Stimulated activated effector memory CD8-positive, alpha-beta T cell treated with anti-CD3 and anti-CD28 coated beads, Interleukin-12 subunit alpha, Interleukin-12 subunit beta, amount 100 ng/mL, for 72 hours (primary cell): ENCODE results near the gene CDCA3.

Experiments
- ATAC-seq: fragments of 150-1000 bp; cut with Tn5 transposase; 2 replicates; pipeline ENCODE4 v1.10.0; 2021
- DNase-seq, 2 donors: peaks; one replicate each; pipeline ENCODE4 v3.0.0; 2021 to 2022; ENCODE audit warnings: low spot score in 2 of 2
- H3K27ac Mint-ChIP-seq: one replicate; pipeline ENCODE4 v1.8.0; 2022; ENCODE audit warnings: mild to moderate bottlenecking, mixed read lengths
- H3K36me3 Mint-ChIP-seq: one replicate; pipeline ENCODE4 v1.8.0; 2022; ENCODE audit warnings: mild to moderate bottlenecking, mixed read lengths
- H3K4me1 Mint-ChIP-seq: one replicate; pipeline ENCODE4 v1.8.0; 2022; ENCODE audit warnings: mixed read lengths
- H3K4me3 Mint-ChIP-seq: one replicate; pipeline ENCODE4 v1.8.0; 2022; ENCODE audit warnings: mild to moderate bottlenecking, mixed read lengths
- H3K9me3 Mint-ChIP-seq: one replicate; pipeline ENCODE4 v1.8.0; 2022; ENCODE audit warnings: mixed read lengths

The CDCA3 gene

DNA sequence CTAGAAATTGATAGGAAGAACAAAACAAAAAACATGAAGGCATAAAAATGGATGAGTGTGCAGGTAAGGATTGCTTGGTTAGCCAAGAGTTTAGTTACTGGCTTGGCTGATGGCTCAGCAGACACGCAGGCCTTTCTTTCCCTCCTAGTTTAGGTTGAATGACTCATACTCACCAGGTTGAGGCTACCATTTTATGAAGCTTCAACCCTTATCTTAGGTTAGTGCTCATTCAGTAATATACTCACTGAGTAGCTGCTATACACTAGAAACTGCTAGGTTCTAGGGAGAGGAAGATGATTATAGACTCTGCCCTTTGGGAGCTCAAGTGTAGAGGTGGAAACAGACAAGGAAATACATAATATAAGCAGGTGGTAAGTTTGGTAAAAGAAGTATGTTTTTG lies 16.8 kb downstream of the CDCA3 start:
- Mint-ChIP-seq H3K4me3 (no peak overlapping the region), H3K36me3 (peaks cover 5% of the 10 kb centered on the region), H3K9me3 (no peaks in the 10 kb centered on the region), H3K4me1 (peaks cover 23% of the 10 kb centered on the region), H3K27ac (no peak overlapping the region)
- no peak for DNase-seq
- peak; percentile 36 for ATAC-seq

DNA sequence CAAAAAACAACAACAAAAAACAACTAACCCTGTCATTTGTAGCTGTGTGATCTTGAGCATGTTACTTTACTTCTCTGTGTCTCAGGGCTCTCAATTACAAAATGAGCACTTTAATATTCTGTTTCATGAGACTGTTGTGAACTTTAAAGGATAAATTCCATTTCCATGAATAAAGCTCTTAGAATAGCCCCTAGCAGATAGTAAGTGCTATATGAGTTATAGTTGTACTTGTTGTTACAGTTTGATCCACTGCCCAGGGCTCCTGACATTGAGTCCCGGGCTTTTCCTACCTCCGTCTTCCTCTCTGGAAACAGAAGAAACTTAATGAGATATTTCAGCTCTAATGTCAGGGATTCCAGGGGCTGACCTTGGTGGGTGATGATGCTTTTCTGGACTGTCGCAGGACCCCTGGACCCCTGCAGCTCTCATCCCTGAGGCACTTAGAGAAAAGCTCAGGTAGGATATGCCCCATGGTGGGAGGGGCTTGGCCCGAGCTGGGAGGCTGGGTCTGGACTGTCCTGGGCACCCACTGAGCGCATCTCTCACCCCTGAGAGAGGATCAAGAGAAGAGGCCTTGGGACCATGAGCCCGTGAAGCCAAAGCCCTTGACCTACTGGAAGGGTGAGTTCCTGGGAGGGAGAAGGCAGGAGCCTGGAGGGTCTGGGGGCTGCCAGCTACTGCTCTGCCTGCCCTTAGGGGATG lies 17.7 kb downstream of the CDCA3 start:
- H3K9me3 Mint-ChIP-seq, result no peaks in the 10 kb centered on the region
- DNase-seq, result no peak
- H3K4me1 Mint-ChIP-seq, result peaks cover 30% of the 10 kb centered on the region
- peaks cover 9% of the 10 kb centered on the region for H3K36me3 Mint-ChIP-seq
- no peak overlapping the region for H3K27ac Mint-ChIP-seq
- H3K4me3 Mint-ChIP-seq, result no peak overlapping the region
- ATAC-seq, result no peak

DNA sequence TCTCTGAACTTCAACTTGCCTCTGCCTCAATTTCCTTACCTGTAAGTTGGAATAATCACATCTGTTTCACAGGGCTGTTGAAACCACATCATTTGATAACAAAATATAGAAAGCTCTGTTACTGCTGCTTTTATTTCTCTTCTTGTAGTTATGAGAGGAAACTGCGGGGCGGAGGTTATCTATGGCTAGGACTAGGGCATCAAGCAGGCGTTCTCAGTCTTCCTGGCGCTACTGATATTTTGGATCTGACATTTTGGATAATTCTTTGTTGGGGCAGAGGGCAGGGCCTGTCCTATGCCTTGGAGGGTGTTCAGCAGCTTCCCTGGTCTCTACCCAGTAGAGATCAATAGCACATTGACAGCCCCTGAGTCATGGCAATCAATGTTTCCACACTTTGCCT lies 19.0 kb downstream of the CDCA3 start:
- peak overlapping the region; percentile 56 for H3K27ac Mint-ChIP-seq
- ATAC-seq (no peak), DNase-seq (no peak)
- no peak overlapping the region for H3K4me3 Mint-ChIP-seq
- H3K36me3 Mint-ChIP-seq, result peaks cover 9% of the 10 kb centered on the region
- H3K9me3 Mint-ChIP-seq, result no peaks in the 10 kb centered on the region
- peaks cover 42% of the 10 kb centered on the region for H3K4me1 Mint-ChIP-seq

DNA sequence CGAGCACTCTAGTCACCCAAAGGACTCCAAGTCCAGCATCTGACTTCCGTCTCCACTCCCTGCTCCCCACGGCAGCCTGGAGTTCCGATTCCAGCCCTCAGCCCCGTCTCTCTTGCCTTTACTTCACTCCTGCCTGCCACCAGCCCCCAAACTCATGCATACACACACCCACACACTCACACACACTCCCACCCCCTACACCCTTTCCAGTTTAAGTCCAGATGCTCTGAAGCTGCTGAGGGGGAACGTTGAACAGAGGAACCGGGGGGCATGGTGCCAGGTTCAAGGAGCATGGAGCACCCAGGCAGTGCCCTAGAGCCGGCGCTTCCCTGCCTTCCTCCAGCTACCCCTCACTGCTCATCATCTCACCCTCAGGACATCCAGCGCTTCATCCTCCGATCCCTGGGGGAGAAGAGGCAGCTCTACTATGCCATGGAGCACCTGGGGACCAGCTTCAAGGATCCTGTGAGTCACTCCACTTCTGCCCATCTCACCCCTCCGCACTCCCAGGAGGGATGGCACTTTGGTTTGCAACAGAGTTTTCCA lies 19.6 kb downstream of the CDCA3 start:
- peaks cover 48% of the 10 kb centered on the region for H3K4me1 Mint-ChIP-seq
- peak overlapping the region; percentile 56 for H3K27ac Mint-ChIP-seq
- DNase-seq (no peak), ATAC-seq (no peak)
- no peak overlapping the region for H3K4me3 Mint-ChIP-seq
- no peaks in the 10 kb centered on the region for H3K9me3 Mint-ChIP-seq
- peaks cover 9% of the 10 kb centered on the region for H3K36me3 Mint-ChIP-seq

DNA sequence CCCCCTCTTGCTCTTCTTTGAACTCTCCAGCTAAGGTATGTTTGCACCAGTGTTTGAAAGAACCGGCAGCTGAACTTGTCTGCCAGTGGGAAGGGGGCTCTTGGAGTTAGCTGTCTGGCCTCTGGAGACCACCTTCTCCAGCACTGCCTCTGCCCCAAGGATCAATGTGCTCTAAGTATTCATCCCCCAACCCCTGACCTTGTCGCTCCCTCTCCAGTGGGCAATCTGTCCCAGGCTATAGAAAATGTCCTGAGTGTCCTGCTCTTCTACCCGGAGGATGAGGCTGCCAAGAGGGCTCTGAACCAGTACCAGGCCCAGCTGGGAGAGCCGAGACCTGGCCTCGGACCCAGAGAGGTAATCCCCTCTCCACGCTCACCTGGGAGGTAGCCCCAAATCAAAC lies 20.1 kb downstream of the CDCA3 start:
- Mint-ChIP-seq H3K36me3 (peaks cover 9% of the 10 kb centered on the region), H3K9me3 (no peaks in the 10 kb centered on the region), H3K4me1 (peaks cover 48% of the 10 kb centered on the region), H3K4me3 (no peak overlapping the region), H3K27ac (no peak overlapping the region)
- DNase-seq (no peak), ATAC-seq (no peak)

DNA sequence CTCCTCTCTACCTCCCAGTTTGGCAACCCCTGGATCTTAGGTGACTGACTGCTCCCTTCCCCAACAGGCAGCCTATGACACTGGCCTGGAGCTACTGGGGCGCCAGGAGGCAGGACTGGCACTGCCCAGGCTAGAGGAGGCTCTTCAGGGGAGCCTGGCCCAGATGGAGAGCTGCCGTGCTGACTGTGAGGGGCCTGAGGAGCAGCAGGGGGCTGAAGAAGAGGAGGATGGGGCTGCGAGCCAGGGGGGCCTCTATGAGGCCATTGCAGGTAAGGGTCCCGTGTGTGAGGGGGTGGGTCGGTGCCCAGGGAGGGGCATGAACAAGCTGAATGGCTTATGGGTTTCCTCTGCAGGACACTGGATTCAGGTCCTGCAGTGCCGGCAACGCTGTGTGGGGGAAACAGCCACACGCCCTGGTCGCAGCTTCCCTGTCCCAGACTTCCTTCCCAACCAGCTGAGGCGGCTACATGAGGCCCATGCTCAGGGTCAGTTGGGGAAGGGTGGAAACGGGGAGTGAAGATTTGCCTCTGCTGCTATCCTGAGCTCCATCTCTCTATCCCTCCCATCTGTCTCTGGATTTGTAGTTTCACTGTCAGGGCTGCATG lies 20.7 kb downstream of the CDCA3 start:
- peaks cover 9% of the 10 kb centered on the region for H3K36me3 Mint-ChIP-seq
- ATAC-seq, result no peak

DNA sequence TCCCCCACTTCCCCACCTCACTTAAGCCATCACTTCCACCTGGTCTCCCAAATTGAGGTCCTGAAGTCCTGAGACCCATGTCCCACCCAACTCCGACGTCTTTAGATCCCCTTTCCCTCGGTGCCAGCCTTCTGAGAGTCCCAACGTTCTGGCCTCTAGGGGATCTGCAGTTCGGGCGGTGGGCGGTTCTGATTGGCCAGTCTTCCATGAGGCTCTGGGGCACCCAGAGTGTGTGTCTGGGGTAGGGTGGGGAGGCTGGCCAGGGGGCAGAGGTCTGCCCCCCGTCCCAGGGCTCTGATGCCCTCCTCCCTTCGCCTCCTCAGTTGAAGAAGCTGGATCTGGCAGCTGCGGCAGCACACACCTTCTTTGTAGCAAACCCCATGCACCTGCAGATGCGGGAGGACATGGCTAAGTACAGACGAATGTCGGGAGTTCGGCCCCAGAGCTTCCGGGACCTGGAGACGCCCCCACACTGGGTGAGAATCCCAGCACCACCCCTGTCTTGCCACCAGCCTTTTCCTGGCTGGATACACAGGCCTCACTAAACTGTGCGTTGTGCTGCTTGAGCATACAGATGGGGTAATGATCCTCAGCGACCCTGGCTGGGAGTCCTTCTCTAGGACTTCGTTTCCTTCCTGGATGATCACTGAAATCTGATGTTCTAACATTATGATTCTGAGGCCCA lies 21.4 kb downstream of the CDCA3 start:
- Mint-ChIP-seq H3K27ac (peak overlapping the region; percentile 92), H3K4me1 (peaks cover 49% of the 10 kb centered on the region), H3K36me3 (peaks cover 9% of the 10 kb centered on the region), H3K9me3 (no peaks in the 10 kb centered on the region), H3K4me3 (peak overlapping the region; percentile 91)
- DNase-seq (no peak), ATAC-seq (no peak)

More for the DNA sequence above, 20.7 kb downstream of the CDCA3 start:
- peaks cover 47% of the 10 kb centered on the region for H3K4me1 Mint-ChIP-seq
- H3K27ac Mint-ChIP-seq, result no peak overlapping the region
- DNase-seq, result no peak
- H3K4me3 Mint-ChIP-seq, result peak overlapping the region; percentile 91
- H3K9me3 Mint-ChIP-seq, result no peaks in the 10 kb centered on the region

DNA sequence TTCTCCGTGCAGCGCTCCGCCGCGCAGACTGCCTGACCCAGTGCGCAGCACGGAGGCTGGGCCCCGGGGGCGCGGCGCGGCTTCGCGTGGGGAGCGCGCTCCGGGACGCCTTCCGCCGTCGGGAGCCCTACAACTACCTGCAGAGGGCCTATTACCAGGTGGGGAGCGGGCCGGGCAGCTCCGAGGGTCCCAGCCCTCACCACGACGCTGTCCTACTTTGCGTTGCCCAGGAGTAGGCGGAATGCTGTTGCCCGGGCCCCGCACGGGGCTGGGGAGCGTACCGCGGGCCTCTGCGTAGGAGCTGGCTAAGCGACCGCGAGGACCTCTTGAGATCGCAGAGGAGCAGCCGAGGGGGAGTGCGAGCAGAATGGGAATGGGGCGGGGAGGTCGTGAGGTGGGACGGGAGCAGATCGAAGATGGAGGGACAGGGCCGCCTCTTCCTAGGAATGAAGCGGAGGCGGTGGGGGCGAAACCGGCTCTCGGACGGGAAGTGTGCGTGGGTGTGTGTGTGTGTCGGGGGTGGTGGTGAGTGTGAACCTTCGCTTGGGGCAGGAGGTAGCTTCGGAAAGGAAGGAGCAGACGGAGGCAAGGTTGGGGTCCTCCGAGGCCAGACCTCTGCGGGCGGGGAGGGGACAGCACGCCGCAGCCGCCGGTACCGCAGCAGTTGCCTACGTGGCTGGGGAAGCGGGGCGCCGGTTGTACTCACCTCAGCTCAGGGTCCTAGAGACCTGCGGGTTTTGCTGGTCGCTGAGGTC lies 22.1 kb downstream of the CDCA3 start:
- H3K36me3 Mint-ChIP-seq, result peaks cover 9% of the 10 kb centered on the region
- peaks cover 43% of the 10 kb centered on the region for H3K4me1 Mint-ChIP-seq
- H3K27ac Mint-ChIP-seq, result peak overlapping the region; percentile 92
- ATAC-seq (peak; percentile 58), DNase-seq (peak in 1 of 2 donors; percentile 66)
- H3K4me3 Mint-ChIP-seq, result peak overlapping the region; percentile 91
- no peaks in the 10 kb centered on the region for H3K9me3 Mint-ChIP-seq

DNA sequence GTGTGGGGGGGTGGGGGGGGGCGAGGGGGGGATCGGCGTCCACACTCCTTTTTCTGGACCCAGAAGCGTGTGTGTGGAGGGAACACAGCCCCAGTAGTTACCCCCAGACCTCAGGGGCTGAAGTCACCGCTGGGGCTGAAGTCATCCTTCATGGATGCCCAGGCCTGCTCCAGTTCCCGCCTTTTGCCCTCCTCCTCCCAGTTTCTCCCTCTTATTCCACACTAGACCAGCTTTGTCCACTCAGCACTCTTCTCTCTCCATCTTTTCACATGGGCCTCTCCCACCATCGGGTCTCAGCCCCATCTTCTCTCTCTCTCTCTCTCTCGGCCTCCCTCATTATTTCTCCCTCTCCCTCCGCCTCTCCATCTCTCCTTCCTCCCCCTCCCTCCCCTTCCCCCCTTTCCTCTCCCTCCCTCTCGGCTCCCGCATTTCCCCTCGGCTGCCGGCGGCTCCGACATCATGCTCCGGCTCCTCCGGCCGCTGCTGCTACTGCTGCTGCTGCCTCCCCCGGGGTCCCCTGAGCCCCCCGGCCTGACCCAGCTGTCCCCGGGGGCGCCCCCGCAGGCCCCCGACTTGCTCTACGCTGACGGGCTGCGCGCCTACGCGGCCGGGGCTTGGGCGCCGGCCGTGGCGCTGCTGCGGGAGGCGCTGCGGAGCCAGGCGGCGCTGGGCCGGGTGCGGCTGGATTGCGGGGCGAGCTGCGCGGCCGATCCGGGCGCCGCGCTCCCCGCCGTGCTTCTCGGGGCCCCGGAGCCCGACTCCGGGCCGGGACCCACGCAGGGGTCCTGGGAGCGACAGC lies 22.9 kb downstream of the CDCA3 start, which contains the start of gene P3H3:
TSS of gene P3H3 (plus strand) at position 426 of the 799 bp plus-strand sequence. CDS start at position 460, 34 bp downstream.
- no peaks in the 10 kb centered on the region for H3K9me3 Mint-ChIP-seq
- peaks cover 43% of the 10 kb centered on the region for H3K4me1 Mint-ChIP-seq
- peak within 1 kb of the TSS; percentile 91 for H3K4me3 Mint-ChIP-seq
- ATAC-seq (peak; percentile 46), DNase-seq (no peak)
- peak within 1 kb of the TSS; percentile 92 for H3K27ac Mint-ChIP-seq
- H3K36me3 Mint-ChIP-seq, result peaks cover 9% of the 10 kb centered on the region

DNA sequence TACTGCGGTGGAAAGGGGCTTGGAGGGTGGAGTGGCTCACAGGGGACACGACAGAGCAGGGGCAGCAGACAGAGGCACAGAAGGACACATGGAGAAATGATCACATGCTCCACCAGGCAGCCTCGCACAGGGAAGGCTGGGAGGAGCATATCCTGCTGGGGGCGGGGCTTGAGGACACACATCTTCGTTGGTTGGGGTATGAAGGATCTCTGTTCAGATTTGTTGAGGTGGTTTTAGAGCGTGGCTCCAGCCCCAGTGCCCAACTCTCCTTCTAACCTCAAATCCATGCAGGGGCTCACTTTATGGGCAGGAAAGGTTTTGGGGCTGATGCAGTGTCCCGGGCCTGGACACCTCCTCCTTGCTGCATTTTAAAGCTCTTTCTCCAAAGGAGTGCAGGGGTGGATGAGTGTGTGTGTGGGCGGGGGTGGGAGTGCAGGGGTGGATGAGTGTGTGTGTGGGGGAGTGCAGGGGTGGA lies 23.6 kb downstream of the CDCA3 start:
- Mint-ChIP-seq H3K9me3 (no peaks in the 10 kb centered on the region), H3K4me1 (peaks cover 43% of the 10 kb centered on the region), H3K4me3 (peak overlapping the region; percentile 91), H3K27ac (peak overlapping the region; percentile 9), H3K36me3 (peaks cover 9% of the 10 kb centered on the region)
- ATAC-seq (peak; percentile 14), DNase-seq (no peak)

DNA sequence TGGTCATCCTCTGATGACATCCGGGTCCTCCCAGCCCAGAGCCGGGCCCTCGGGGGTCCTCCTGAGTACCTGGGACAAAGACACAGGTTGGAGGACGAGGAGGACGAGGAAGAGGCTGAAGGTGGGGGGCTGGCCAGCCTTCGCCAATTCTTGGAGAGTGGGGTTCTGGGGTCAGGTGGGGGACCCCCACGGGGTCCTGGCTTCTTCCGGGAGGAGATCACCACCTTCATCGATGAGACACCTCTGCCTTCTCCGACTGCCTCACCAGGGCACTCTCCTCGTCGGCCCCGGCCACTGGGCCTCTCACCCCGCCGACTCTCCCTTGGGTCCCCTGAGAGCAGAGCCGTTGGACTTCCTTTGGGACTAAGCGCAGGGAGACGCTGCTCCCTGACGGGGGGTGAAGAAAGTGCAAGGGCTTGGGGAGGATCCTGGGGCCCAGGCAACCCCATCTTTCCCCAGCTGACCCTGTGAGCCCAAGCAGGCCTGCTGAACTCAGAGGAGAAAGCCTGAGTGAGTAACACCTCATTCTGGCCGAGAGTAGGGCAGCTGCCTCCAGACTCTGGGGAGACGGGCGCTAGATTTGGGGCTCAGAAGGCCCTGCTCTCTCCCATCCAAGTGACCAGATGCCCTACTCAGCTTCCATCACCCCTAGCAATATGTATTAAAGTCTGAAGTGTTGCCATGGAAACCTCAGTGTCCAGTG lies 24.2 kb downstream of the CDCA3 start:
- DNase-seq (no peak), ATAC-seq (no peak)
- Mint-ChIP-seq H3K36me3 (peaks cover 9% of the 10 kb centered on the region), H3K4me3 (peak overlapping the region; percentile 91), H3K27ac (peak overlapping the region; percentile 9), H3K4me1 (peaks cover 48% of the 10 kb centered on the region), H3K9me3 (no peaks in the 10 kb centered on the region)

DNA sequence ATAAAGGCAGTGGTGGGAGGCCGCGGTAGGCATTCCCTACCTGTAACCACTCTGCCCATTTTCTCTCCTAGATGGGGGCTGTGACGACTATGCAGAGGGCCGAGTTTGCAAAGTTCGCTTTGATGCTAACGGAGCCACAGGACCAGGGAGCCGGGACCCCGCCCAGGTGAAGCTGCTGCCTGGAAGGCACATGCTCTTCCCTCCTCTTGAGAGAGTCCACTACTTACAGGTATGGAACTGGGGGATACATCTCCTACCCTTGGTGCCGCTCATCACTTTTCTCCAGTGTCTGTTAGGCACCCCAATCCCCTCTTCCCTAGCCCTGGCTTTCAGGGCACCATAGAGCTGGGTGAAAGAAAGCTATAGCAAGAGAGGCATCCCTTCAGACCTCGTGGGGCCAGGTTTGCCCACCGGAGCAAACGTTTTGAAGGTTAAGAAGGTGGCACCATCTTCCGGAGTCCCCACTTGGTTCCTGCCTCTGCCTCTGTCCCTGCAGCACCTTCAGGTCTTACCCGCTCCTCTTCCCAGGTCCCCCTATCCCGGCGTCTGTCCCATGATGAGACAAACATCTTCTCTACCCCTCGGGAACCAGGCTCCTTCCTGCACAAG lies 24.9 kb downstream of the CDCA3 start:
- no peak overlapping the region for H3K27ac Mint-ChIP-seq
- H3K36me3 Mint-ChIP-seq, result peaks cover 9% of the 10 kb centered on the region
- no peaks in the 10 kb centered on the region for H3K9me3 Mint-ChIP-seq
- DNase-seq (no peak), ATAC-seq (no peak)
- H3K4me1 Mint-ChIP-seq, result peaks cover 54% of the 10 kb centered on the region
- H3K4me3 Mint-ChIP-seq, result no peak overlapping the region

DNA sequence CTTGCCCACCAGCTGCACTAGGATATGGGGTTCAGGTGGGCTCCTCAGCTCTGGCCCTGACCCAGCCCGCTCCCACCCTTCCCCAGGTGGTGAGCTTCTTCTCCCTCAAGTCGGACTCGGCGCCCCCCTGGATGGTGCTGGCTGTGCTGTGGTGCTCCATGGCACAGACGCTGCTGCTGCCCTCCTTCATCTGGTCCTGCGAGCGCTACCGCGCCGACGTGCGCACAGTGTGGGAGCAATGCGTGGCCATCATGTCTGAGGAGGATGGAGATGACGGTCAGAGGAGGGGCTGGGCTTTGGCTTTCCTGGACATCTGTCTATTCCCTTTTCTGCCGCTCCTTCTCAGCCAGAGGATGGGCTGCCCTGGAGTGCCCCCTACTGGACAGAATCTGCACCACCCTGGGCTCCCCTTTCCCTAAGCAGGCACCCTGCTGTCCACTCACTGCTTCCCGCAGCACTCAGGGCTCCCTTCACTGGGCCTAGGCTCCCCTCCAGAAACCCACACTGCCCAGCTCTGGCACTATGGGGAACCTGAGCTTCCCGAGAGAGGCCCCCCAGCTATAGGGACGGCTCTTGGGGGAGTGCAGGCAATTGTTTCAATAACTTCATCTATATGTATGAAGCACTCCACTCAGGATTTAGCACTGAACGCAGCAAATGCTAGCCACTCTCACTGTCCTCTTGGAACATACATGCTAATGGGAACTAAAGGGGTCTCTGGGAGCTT lies 25.5 kb downstream of the CDCA3 start:
- H3K27ac Mint-ChIP-seq, result no peak overlapping the region
- ATAC-seq, result peak; percentile 76
- H3K4me1 Mint-ChIP-seq, result peaks cover 60% of the 10 kb centered on the region
- H3K4me3 Mint-ChIP-seq, result peak overlapping the region; percentile 19
- peak; percentile 84 to 94 for DNase-seq
- no peaks in the 10 kb centered on the region for H3K9me3 Mint-ChIP-seq
- H3K36me3 Mint-ChIP-seq, result peaks cover 9% of the 10 kb centered on the region
